ENCODE data around the gene CYP26B1. TPM values are rescaled to one million over a fixed set of nuclear protein-coding genes. Genes with fewer than 3 reads are reported as not detected.

The CYP26B1 gene
- total and polyA plus RNA-seq, 2 experiments from 2014 or later: 3.9 to 6.5 TPM

GRCh38 chr2:72128059-72128842 is 19.4 kb downstream of the CYP26B1 start:
- no peaks in the 10 kb centered on the region for H3K9me3 ChIP-seq (ENCODE audit: low read depth)
- TF ChIP-seq EZH2 (IDR thresholded peaks at IDR 0.05; ENCODE audit: borderline replicate concordance): no peak
- TF ChIP-seq CTCF (IDR thresholded peaks at IDR 0.05; ENCODE audit: poor library complexity): no peak
- TF ChIP-seq EZH2phosphoT487 (IDR thresholded peaks at IDR 0.05; ENCODE audit: low read depth, severe bottlenecking, unreplicated experiment): no peak
- H2AFZ ChIP-seq: no peak overlapping the region
- H3K79me2 ChIP-seq: no peaks in the 10 kb centered on the region
- H3K27ac ChIP-seq: no peak overlapping the region
- no peak overlapping the region for H3K4me2 ChIP-seq
- H3K4me1 ChIP-seq (ENCODE audit: insufficient read depth): peaks cover 10% of the 10 kb centered on the region
- DNase-seq (ENCODE audit: low spot score): no peak
- WGBS (ENCODE audit: low lambda C conversion rate, missing lambda C conversion rate): 87% methylated on average over 20 of the region's 24 CpGs
- H3K36me3 ChIP-seq (replicated peaks; ENCODE audit: insufficient read depth, low read depth): no peaks in the 10 kb centered on the region
- no peak overlapping the region for H3K4me3 ChIP-seq
- no peaks in the 10 kb centered on the region for H4K20me1 ChIP-seq (ENCODE audit: insufficient read depth, poor library complexity, severe bottlenecking)
- peaks cover 4% of the 10 kb centered on the region for H3K27me3 ChIP-seq
- H3K9me2 ChIP-seq (replicated peaks; ENCODE audit: insufficient read depth): no peaks in the 10 kb centered on the region

GRCh38 chr2:72127401-72128058 is 20.1 kb downstream of the CYP26B1 start:
- DNase-seq (ENCODE audit: low spot score): no peak
- Histone ChIP-seq H3K27ac (no peak overlapping the region), H2AFZ (no peak overlapping the region), H3K4me3 (no peak overlapping the region), H3K36me3 (replicated peaks; ENCODE audit: insufficient read depth, low read depth) (no peaks in the 10 kb centered on the region), H3K27me3 (peaks cover 4% of the 10 kb centered on the region), H3K4me1 (ENCODE audit: insufficient read depth) (peaks cover 10% of the 10 kb centered on the region), H4K20me1 (ENCODE audit: insufficient read depth, poor library complexity, severe bottlenecking) (no peaks in the 10 kb centered on the region), H3K79me2 (no peaks in the 10 kb centered on the region), H3K4me2 (no peak overlapping the region), H3K9me3 (ENCODE audit: low read depth) (no peaks in the 10 kb centered on the region), H3K9me2 (replicated peaks; ENCODE audit: insufficient read depth) (no peaks in the 10 kb centered on the region)
- WGBS (ENCODE audit: low lambda C conversion rate, missing lambda C conversion rate): 89% methylated on average over 21 of the region's 21 CpGs
- TF ChIP-seq EZH2phosphoT487 (IDR thresholded peaks at IDR 0.05; ENCODE audit: low read depth, severe bottlenecking, unreplicated experiment) (no peak), CTCF (IDR thresholded peaks at IDR 0.05; ENCODE audit: poor library complexity) (no peak), EZH2 (IDR thresholded peaks at IDR 0.05; ENCODE audit: borderline replicate concordance) (no peak)

GRCh38 chr2:72126186-72127100 is 21.2 kb downstream of the CYP26B1 start:
- Histone ChIP-seq H2AFZ (no peak overlapping the region), H3K9me2 (replicated peaks; ENCODE audit: insufficient read depth) (no peaks in the 10 kb centered on the region), H3K9me3 (ENCODE audit: low read depth) (no peaks in the 10 kb centered on the region), H3K4me3 (no peak overlapping the region), H3K36me3 (replicated peaks; ENCODE audit: insufficient read depth, low read depth) (no peaks in the 10 kb centered on the region), H3K27me3 (peaks cover 4% of the 10 kb centered on the region), H3K4me2 (no peak overlapping the region), H3K27ac (no peak overlapping the region), H4K20me1 (ENCODE audit: insufficient read depth, poor library complexity, severe bottlenecking) (no peaks in the 10 kb centered on the region), H3K79me2 (no peaks in the 10 kb centered on the region), H3K4me1 (ENCODE audit: insufficient read depth) (peaks cover 10% of the 10 kb centered on the region)
- WGBS (ENCODE audit: low lambda C conversion rate, missing lambda C conversion rate): 94% methylated on average over 10 of the region's 10 CpGs
- no peak for DNase-seq (ENCODE audit: low spot score)
- TF ChIP-seq CTCF (IDR thresholded peaks at IDR 0.05; ENCODE audit: poor library complexity) (no peak), EZH2phosphoT487 (IDR thresholded peaks at IDR 0.05; ENCODE audit: low read depth, severe bottlenecking, unreplicated experiment) (no peak), EZH2 (IDR thresholded peaks at IDR 0.05; ENCODE audit: borderline replicate concordance) (no peak)
